Small intestine (tissue), 7 donors: Measurements from ENCODE around the gene SH3BGRL2. TPM values are rescaled to one million over a fixed set of nuclear protein-coding genes. Genes with fewer than 3 reads are reported as not detected.
A peak's percentile ranks its signal among the peaks of the same experiment; 100 is the strongest.
"Not testable (repeated sequence)": the region's sequence is repeated elsewhere in the genome, so short reads cannot be mapped to it uniquely, and the experiment has no call there.

ENCODE experiments used
- DNase-seq, 2 donors: peaks; one replicate each; pipeline versions ENCODE4 v3.0.0 to v3.0.0-alpha.2; 2013
- FAIRE-seq: peaks from 2 replicates; lab custom pipeline; 2012; peaks lifted over from hg19 to GRCh38; lab: Jason Lieb, UNC
- H3K27ac ChIP-seq, 3 donors: one replicate each; pipeline ENCODE4 v1.5.1; 2013; ENCODE audit warnings: low read length in 2 of 3, mild to moderate bottlenecking in 2 of 3, control low read depth in 1 of 3, inconsistent platforms in 1 of 3, low read depth in 1 of 3, moderate library complexity in 1 of 3
- H3K27me3 ChIP-seq, 3 donors: one replicate each; pipeline ENCODE4 v1.6.1; 2013; ENCODE audit warnings: low read length in 3 of 3, inconsistent platforms in 1 of 3; ENCODE audit not compliant: control insufficient read depth in 3 of 3, insufficient read depth in 3 of 3
- H3K36me3 ChIP-seq, 3 donors: one replicate each; pipeline ENCODE4 v1.6.1; 2013; ENCODE audit warnings: low read length in 3 of 3, inconsistent platforms in 1 of 3, low read depth in 1 of 3, mild to moderate bottlenecking in 1 of 3, moderate library complexity in 1 of 3; ENCODE audit not compliant: control insufficient read depth in 3 of 3, insufficient read depth in 2 of 3
- H3K4me1 ChIP-seq, 3 donors: one replicate each; pipeline ENCODE4 v1.6.1; 2013; ENCODE audit warnings: low read length in 2 of 3, inconsistent platforms in 1 of 3, low read depth in 1 of 3, mild to moderate bottlenecking in 1 of 3, moderate library complexity in 1 of 3; ENCODE audit not compliant: control insufficient read depth in 3 of 3, insufficient read depth in 2 of 3
- H3K4me3 ChIP-seq, 3 donors: one replicate each; pipeline ENCODE4 v1.5.1; 2013; ENCODE audit warnings: low read length in 3 of 3, control low read depth in 1 of 3, inconsistent platforms in 1 of 3, low read depth in 1 of 3, mild to moderate bottlenecking in 1 of 3, moderate library complexity in 1 of 3
- H3K9me3 ChIP-seq, 2 donors: one replicate each; pipeline ENCODE4 v1.6.1; 2013; ENCODE audit warnings: low read depth in 1 of 2, low read length in 1 of 2; ENCODE audit not compliant: control insufficient read depth in 2 of 2, insufficient read depth in 1 of 2
- WGBS, 3 donors: extraction: QIAGEN DNeasy Blood & Tissue Kit; methylation state at CpG; one replicate each; pipeline ENCODE4 v1.1.7; 2013; 5-methylcytosine and 5-hydroxymethylcytosine counted together
- polyA plus RNA-seq, 4 donors: library from polyadenylated mRNA; stranded (reverse) in 3 of 4; unstranded in 1 of 4; fragments of 200-250 nt in 3 of 4; fragments of 120-200 nt in 1 of 4; gene quantifications; one replicate each; pipeline versions ENCODE4 v1.2.1 to v1.2.3, GENCODE V29; 2013
- donor health status: healthy with polysubstance abuse.
- donor health status: control.
- donor health status: control.
- donor health status: Bipolar disorder and iron deficiency.
- donor health status: healthy.

SH3BGRL2 gene
- polyA plus RNA-seq, 4 donors = 31.9 to 54.6 (median 38.7) TPM

- peaks cover 0 to 47% (median 6%) of the 10 kb centered on the region in 3 donors for H3K4me1 ChIP-seq
- WGBS, 3 donors = 18 to 32% (median 18%) methylated on average over 2 of the region's 2 CpGs
These were observed 41.5 kb downstream of the SH3BGRL2 start for GRCh38 chr6:79672631-79673111.

DNA sequence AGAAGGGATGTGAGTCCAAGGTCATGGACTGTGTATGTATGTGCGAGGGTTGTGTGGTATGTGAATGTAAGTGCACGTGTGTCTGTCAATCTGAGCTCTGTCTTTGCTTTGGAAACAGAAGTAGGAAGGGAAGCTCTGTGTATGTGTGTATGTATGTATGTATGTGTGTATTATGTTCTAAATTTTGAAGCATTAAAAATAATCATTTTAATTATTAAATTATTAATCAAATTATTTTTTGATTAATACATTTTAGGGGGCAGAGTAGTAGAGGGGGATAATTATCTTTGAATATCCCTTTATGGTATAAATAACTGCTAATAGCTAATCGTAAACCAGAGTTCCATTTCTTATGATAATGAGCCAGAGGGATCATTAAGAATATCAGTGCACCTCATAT is 42.8 kb downstream of the SH3BGRL2 start:
- FAIRE-seq (no peak), DNase-seq (no peak)
- H3K36me3 ChIP-seq = peaks cover 0 to 2% (median 0%) of the 10 kb centered on the region in 3 donors
- H3K27me3 ChIP-seq = no peaks in the 10 kb centered on the region
- H3K4me3 ChIP-seq = no peak overlapping the region
- no peaks in the 10 kb centered on the region for H3K9me3 ChIP-seq
- peaks cover 0 to 41% (median 6%) of the 10 kb centered on the region in 3 donors for H3K4me1 ChIP-seq
- WGBS, 3 donors = 38 to 72% (median 57%) methylated on average over 3 of the region's 3 CpGs
- no peak overlapping the region for H3K27ac ChIP-seq

More at GRCh38 chr6:79672631-79673111, 41.5 kb downstream of the SH3BGRL2 start:
- Histone ChIP-seq H3K9me3 (no peaks in the 10 kb centered on the region), H3K27ac (peak overlapping the region in 1 of 3 donors; percentile 84), H3K27me3 (no peaks in the 10 kb centered on the region), H3K36me3 (peaks cover 0 to 3% (median under 1%) of the 10 kb centered on the region in 3 donors), H3K4me3 (no peak overlapping the region)
- DNase-seq (peak; percentile 75 to 82), FAIRE-seq (no peak)

GRCh38 chr6:79676785-79677736 is 45.9 kb downstream of the SH3BGRL2 start:
- FAIRE-seq = no peak
- Histone ChIP-seq H3K9me3 (no peaks in the 10 kb centered on the region), H3K36me3 (peaks cover 0 to 2% (median 0%) of the 10 kb centered on the region in 3 donors), H3K27me3 (no peaks in the 10 kb centered on the region), H3K27ac (no peak overlapping the region), H3K4me1 (peaks cover 0 to 18% (median 2%) of the 10 kb centered on the region in 3 donors), H3K4me3 (no peak overlapping the region)
- peak in 1 of 2 donors; percentile 53 for DNase-seq
- 35 to 70% (median 46%) methylated on average over 8 of the region's 8 CpGs for WGBS, 3 donors

DNA sequence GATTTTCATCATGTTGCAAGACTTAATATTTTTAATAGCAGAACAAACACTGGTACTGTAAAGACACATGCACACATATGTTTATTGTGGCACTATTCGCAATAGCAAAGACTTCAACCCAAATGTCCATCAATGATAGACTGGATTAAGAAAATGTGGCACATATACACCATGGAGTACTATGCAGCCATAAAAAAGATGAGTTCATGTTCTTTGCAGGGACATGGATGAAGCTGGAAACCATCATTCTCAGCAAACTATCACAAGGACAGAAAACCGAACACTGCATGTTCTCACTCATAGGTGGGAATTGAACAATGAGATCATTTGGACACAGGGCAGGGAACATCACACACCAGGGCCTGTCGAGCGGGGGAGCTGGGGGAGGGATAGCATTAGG is 51.6 kb downstream of the SH3BGRL2 start:
- FAIRE-seq, H3K9me3 ChIP-seq, DNase-seq, H3K4me3 ChIP-seq, H3K27ac ChIP-seq, H3K36me3 ChIP-seq, H3K27me3 ChIP-seq: not testable (repeated sequence)
- H3K4me1 ChIP-seq = peaks cover 2 to 17% (median 5%) of the 10 kb centered on the region in 3 donors
- 73 to 94% (median 92%) methylated on average over 4 of the region's 4 CpGs for WGBS, 3 donors

DNA sequence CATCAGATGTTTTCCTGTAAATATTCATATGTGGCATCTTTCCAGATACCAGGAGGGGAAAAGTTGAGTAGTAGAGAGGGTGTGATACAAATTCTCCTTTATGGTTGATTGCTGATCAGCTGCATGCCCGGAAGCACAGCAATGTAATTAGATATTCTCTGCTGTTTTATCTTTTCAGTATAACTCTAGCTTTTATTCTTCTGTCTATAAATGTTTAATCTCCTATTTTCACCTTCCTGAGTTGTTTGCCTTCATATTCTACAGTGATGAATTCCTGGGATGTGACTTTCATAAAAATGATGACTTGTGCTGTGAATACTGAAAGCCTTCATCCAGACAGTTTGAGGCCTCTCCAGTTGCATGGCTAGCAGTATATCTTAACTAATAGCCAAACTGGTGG is 53.7 kb downstream of the SH3BGRL2 start:
- 13 to 56% (median 47%) methylated on average over 1 of the region's 1 CpG for WGBS, 3 donors

GRCh38 chr6:79686707-79687309 is 55.7 kb downstream of the SH3BGRL2 start:
- FAIRE-seq (no peak), DNase-seq (peak; percentile 37 to 48)
- H3K27ac ChIP-seq = peak overlapping the region in 2 of 3 donors; percentile 27 to 68
- 30 to 60% (median 52%) methylated on average over 3 of the region's 3 CpGs for WGBS, 3 donors
- no peak overlapping the region for H3K4me3 ChIP-seq
- H3K36me3 ChIP-seq = peaks cover 0 to 2% (median 0%) of the 10 kb centered on the region in 3 donors
- H3K9me3 ChIP-seq = no peaks in the 10 kb centered on the region
- peaks cover 4 to 20% (median 5%) of the 10 kb centered on the region in 3 donors for H3K4me1 ChIP-seq
- H3K27me3 ChIP-seq = no peaks in the 10 kb centered on the region

More for the DNA sequence above, 53.7 kb downstream of the SH3BGRL2 start:
- H3K36me3 ChIP-seq = peaks cover 0 to 2% (median 0%) of the 10 kb centered on the region in 3 donors
- DNase-seq (no peak), FAIRE-seq (no peak)
- no peaks in the 10 kb centered on the region for H3K9me3 ChIP-seq
- peaks cover 4 to 20% (median 5%) of the 10 kb centered on the region in 3 donors for H3K4me1 ChIP-seq
- no peak overlapping the region for H3K27ac ChIP-seq
- H3K27me3 ChIP-seq = no peaks in the 10 kb centered on the region
- no peak overlapping the region for H3K4me3 ChIP-seq

GRCh38 chr6:79687759-79688158 is 56.6 kb downstream of the SH3BGRL2 start:
- Histone ChIP-seq H3K27me3 (no peaks in the 10 kb centered on the region), H3K4me1 (peaks cover 4 to 20% (median 5%) of the 10 kb centered on the region in 3 donors), H3K27ac (peak overlapping the region; percentile 11 to 68 (median 38)), H3K36me3 (no peaks in the 10 kb centered on the region), H3K4me3 (peak overlapping the region in 1 of 3 donors; percentile 14), H3K9me3 (no peaks in the 10 kb centered on the region)
- DNase-seq (peak; percentile 60 to 75), FAIRE-seq (no peak)
- 21 to 53% (median 40%) methylated on average over 1 of the region's 1 CpG for WGBS, 3 donors

DNA sequence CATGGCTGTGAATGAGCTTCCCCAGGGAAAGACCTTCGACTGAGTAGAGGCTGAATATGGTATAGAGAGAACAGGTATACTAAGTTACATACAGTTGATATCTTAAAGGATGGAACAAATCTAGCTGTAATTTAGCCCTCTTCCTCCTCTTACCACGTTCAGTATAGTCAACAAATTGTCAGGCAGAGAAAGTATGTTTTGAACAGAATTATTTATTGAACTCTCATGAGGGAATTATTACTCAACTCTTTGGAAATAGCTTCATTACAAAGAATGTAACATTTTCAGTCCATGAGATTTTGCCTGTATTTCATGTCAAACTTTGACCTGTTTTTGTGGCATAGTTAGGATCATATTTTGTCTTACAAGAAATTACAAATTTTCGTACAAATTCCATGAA is 63.0 kb downstream of the SH3BGRL2 start:
- FAIRE-seq = no peak
- WGBS, 3 donors = 67 to 75% (median 70%) methylated on average over 3 of the region's 3 CpGs

More for the DNA sequence above, 63.0 kb downstream of the SH3BGRL2 start:
- Histone ChIP-seq H3K27ac (no peak overlapping the region), H3K27me3 (no peaks in the 10 kb centered on the region), H3K4me1 (no peaks in the 10 kb centered on the region), H3K4me3 (no peak overlapping the region), H3K36me3 (peaks cover 0 to 9% (median 0%) of the 10 kb centered on the region in 3 donors), H3K9me3 (no peaks in the 10 kb centered on the region)
- no peak for DNase-seq
